Stimulated activated CD4-positive, alpha-beta T cell treated with anti-CD3 and anti-CD28 coated beads, Interleukin-4, amount 100 ng/mL, for 1 hour (primary cell): ENCODE data around the gene FLYWCH1.
A peak's percentile ranks its signal among the peaks of the same experiment; 100 is the strongest.

ENCODE experiments used
- DNase-seq: peaks from one replicate; pipeline ENCODE4 v3.0.0-alpha.2; 2020

Gene FLYWCH1

GRCh38 chr16:2911638-2912329 is at the start of gene FLYWCH1:
TSS of gene FLYWCH1 (plus strand) at chr16:2911931. CDS start at chr16:2929686, 17,755 bp downstream.
- peak; percentile 99 for DNase-seq

- DNase-seq = no peak
Observed at GRCh38 chr16:2865651-2866050, 46.1 kb upstream of the FLYWCH1 start.

DNA sequence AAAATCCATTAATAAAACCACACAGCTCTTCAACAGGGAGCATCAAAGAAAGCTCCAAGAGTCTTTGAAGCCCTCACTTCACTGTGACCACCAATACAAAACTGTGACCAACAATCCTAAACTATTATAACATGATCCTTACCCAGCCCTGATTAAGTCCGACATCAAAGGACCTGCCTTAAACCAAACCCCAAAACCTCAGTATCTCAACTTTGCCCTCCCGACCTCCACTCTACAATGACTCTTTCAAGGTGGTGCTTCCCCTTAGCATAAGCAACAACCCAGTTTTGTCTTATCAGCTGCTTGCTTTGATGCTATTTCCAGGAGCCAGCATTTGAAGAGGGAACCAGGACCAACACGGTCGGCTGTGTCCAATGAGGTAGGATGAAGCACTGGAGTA is 45.3 kb upstream of the FLYWCH1 start:
- DNase-seq = no peak

- DNase-seq = no peak
Observed at GRCh38 chr16:2867661-2867986, 44.1 kb upstream of the FLYWCH1 start.

- DNase-seq = peak; percentile 96
Observed at GRCh38 chr16:2867987-2868789, 43.5 kb upstream of the FLYWCH1 start.

DNA sequence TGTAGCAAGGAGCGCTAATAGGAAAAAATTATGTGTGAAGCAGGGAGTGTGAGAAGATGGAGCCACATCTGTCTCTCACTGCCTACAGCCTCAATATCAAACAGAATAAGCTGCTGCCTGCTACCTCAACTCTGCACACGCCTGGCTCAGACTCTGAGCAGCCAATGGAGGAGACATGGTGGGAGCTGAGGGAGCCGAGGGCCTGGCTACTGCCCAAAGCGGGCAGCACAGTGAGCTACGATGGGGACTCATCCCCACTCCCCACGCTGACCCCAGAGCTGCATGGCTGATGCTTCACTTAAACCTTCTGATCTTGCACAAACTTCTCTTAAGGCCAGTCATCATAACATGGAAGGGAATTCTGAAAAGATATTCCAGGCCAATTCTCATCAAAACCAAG is 39.8 kb upstream of the FLYWCH1 start:
- no peak for DNase-seq

GRCh38 chr16:2874032-2874911 is 37.5 kb upstream of the FLYWCH1 start:
- no peak for DNase-seq

DNA sequence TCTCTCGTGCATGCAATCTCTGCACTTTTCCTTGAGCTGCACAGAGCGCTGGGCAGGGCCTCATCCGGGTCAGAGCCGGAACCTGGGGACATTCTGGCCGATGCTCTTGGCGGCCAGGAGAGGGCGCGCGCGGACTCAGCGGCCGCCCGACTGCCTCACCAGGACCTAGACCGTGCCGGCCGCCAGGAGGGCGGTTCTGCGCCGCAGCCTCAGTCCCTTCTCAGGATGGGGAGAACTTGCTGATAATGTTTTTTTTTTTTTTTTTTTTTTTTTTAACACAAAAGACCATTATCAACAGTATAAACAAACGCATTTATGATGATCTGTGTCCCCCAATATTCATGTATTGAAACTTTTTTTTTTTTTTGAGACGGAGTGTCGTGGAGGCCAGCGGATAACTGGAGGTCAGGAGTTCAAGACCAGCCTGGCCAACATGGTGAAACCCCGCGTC is 36.8 kb upstream of the FLYWCH1 start:
- DNase-seq = peak; percentile 66

GRCh38 chr16:2879854-2880508 is 31.8 kb upstream of the FLYWCH1 start:
- no peak for DNase-seq

- peak; percentile 35 for DNase-seq
Observed at GRCh38 chr16:2881783-2882649, 29.7 kb upstream of the FLYWCH1 start.

DNA sequence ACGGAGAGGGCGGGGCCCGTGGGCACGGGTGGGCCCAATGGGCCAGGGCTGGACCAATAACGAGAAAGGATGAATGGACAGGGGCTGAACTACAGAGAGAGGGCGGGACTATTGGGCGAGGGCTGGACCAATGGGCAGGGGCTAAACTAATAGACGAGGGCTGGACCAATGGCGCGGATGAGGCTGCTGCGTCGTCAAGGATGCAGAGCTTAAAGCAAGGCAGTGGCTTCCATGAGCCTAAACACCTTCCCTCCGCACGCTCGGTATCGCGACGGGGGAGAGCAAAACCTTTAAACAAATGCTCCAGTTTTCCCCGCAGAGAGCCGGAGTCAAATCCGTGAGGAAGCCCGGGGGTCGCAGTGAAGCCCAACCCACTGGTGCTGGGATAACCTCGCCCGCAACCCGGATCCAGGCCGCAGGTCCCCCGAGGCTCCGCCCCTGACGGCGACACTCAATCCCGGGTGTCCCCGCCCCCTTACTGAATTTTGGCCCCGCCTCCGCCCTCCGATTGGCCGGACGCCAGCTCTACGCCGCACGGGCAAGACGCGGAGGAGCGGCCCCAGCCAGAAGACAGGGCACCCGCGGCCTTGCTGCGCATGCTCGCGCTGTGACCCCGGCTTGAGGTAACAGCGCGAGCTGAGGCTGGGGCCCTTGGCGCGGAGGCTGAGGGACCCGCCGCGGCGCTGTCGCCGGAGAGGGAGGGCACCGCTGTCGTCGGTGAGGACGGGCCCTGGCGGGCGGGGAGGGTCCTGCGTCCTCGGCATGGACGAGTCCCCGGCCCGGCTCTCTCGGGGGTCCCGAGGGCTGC is 28.9 kb upstream of the FLYWCH1 start, which contains the start of gene FLYWCH2:
Gene FLYWCH2, plus strand, starts transcription at position 566 of the 808 bp plus-strand sequence. CDS start 13,235 bp downstream, outside the sequence.
- DNase-seq = peak; percentile 99

DNA sequence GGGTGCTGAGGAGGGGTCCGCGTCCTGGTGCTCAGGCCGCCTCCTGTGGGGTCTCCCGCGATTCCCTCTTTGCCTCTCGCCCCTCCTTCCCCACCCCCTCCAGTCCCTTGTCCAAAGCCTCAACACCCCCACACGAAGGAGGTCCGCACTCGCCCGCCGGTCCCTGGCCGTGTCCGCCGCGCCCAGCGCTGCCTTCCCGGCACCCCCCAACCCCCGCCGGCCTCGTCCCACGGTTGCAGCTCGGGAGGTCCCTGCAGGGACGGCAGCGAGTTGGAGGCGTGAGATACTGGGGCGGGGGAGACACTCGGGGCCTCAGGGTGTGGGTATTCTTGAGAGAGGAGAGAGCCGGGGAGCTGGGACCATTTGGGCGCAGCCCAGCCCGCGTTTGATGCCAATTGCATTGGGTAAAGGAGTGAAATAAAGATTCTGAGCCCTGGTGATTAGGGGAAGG is 28.2 kb upstream of the FLYWCH1 start:
- peak; percentile 18 for DNase-seq

DNA sequence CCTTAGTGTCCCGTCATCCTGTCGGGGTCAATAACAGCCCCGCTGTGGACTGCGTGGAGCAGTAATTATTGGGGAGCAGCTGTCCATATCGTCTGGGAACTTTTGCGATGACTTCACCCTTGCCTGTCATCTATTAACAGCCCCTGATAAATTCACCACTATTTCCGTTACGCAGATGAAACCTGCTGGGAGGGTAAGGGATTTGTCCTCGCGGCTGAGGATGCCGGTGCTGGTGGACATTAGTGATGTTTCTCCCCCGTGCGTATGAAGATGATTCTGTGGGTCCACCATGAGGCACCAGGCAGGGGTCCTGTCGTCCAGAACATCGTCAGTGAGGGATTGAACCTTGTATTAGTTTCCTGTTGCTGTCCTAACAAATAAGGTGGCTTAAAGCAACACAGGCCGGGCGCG is 27.7 kb upstream of the FLYWCH1 start:
- no peak for DNase-seq

DNA sequence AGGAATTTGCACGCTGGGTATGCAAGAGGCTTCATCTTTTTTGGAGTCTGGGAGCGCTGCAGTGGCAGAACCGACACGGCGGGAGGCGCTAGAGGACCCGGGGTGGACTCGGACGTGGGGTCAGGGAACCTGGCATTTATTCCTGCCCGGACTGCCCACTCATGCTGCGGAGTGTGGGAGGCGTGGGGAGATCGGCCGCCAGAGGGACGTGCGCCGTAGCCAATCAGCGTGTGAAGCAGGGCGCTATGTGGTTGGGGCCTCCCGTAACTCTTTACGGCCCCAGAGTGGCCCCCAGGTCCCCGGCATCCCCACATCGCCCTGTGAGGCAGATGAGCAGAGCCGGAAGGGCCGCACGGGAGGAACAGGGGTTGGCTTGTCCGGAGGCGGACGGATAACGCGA is 17.5 kb upstream of the FLYWCH1 start:
- no peak for DNase-seq

GRCh38 chr16:2895813-2896212 is 15.9 kb upstream of the FLYWCH1 start:
- no peak for DNase-seq

DNA sequence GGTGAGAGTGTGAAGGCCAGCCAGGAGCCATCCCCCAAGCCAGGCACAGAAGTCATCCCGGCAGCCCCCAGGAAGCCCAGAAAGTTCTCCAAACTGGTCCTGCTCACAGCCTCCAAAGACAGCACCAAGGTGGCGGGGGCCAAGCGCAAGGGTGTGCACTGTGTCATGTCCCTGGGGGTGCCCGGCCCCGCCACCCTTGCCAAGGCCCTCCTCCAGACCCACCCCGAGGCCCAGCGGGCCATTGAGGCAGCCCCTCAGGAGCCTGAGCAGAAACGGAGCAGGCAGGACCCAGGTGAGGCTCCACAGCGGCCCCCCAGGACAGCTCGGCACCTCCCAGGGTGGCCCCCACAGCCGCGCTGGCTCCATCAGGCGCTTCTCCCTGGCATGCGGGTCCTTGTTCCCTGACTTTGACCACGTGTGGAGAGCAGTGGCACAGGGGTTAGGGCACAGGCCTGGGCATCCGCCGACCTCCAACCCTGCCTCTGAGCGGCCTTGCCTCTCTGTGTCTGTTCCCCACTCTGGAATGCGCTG is 15.2 kb upstream of the FLYWCH1 start:
- no peak for DNase-seq

DNA sequence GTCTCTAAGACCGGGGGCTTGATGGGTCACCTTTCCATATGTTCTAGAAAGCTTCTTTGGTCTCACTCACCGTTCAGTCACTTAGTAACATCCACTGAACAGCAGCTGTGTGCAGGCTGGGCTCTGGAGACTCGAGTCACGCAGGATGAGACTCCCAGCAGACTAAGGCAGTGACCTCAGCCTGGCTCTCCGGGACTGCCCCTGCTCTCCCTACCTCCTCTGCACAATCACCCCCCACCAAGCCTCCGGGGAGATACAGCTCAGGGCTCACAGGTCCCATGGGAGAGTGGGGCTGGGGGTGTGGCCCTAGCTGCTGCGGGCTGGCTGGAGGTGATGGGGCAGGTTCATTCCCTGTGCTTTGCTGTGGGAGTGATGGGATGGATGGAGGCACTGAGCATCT is 14.6 kb upstream of the FLYWCH1 start:
- DNase-seq = no peak

DNA sequence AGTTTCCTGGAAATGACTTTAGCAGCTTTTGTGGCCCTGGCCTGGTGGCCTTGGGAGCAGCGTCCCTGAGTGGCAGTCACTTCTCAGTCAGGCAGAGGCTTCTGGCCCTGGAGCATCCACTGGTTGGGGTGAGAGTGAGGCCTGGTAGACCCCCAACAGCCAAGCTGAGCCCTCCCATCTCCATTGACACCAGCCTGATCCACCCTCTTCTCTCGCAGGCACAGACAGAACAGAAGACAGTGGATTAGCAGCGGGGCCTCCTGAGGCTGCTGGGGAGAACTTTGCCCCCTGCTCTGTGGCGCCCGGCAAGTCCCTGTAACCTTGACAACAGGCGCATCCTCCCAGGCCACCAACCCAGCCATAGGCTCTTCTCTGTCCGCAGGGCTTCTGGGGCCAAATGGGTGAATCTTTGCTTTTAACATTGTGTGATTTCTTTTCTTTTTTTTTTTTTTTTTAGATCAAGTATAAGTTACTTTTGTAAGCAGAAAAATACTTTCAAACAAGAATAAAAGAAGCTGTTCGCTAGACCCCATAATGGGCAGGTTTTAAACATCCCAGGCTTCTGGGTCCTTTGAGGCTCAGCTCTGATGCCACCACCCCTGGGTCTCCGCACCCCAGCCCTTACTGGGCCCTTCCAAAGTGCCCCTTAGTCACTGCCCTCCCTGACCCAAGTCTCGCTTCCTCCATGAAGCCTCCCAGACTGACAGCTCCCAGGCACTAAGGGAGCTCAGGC is 12.7 kb upstream of the FLYWCH1 start:
- no peak for DNase-seq

GRCh38 chr16:2899564-2900072 is 12.1 kb upstream of the FLYWCH1 start:
- DNase-seq = no peak
